HG03135 (cell line): Measurements from ENCODE around the gene FBH1.
"Not testable (repeated sequence)": the region's sequence is repeated elsewhere in the genome, so short reads cannot be mapped to it uniquely, and the experiment has no call there.

Source experiments
- ATAC-seq: cut with Tn5 transposase; IDR thresholded peaks from one replicate; pipeline ENCODE4 v1.9.1; 2021; ENCODE audit warnings: mild to moderate bottlenecking, moderate library complexity; ENCODE audit not compliant: unreplicated experiment

Gene FBH1

GRCh38 chr10:5889624-5890451 lies at the start of gene FBH1, which contains the start of gene ANKRD16:
TSS of gene FBH1 (plus strand) at chr10:5890243. CDS start at chr10:5890346, 103 bp downstream.
TSS of gene ANKRD16 (minus strand) at chr10:5889893. CDS start at chr10:5889354, 539 bp downstream.
- peak; percentile 79 for ATAC-seq

GRCh38 chr10:5840314-5841307 lies 49.4 kb upstream of the FBH1 start:
- ATAC-seq = peak; percentile 70

- ATAC-seq = no peak
Measured at GRCh38 chr10:5841965-5842364, 48.1 kb upstream of the FBH1 start.

- ATAC-seq = no peak
Measured at GRCh38 chr10:5843686-5844344, 46.2 kb upstream of the FBH1 start.

GRCh38 chr10:5844345-5845055 lies 45.5 kb upstream of the FBH1 start:
- no peak for ATAC-seq

GRCh38 chr10:5846667-5847066 lies 43.4 kb upstream of the FBH1 start:
- not testable (repeated sequence) for ATAC-seq

- ATAC-seq = no peak
Measured at GRCh38 chr10:5854131-5854475, 35.9 kb upstream of the FBH1 start.

GRCh38 chr10:5855979-5856700 lies 33.9 kb upstream of the FBH1 start:
- no peak for ATAC-seq

GRCh38 chr10:5856701-5857004 lies 33.4 kb upstream of the FBH1 start:
- ATAC-seq = no peak

- no peak for ATAC-seq
Measured at GRCh38 chr10:5858811-5859210, 31.2 kb upstream of the FBH1 start.

GRCh38 chr10:5860066-5860465 lies 30.0 kb upstream of the FBH1 start:
- ATAC-seq = no peak

GRCh38 chr10:5862360-5862961 lies 27.6 kb upstream of the FBH1 start:
- ATAC-seq = peak; percentile 95

- ATAC-seq = not testable (repeated sequence)
Measured at GRCh38 chr10:5862981-5863685, 26.9 kb upstream of the FBH1 start.

GRCh38 chr10:5866451-5867081 lies 23.5 kb upstream of the FBH1 start:
- ATAC-seq = not testable (repeated sequence)

GRCh38 chr10:5867091-5867615 lies 22.9 kb upstream of the FBH1 start:
- ATAC-seq = not testable (repeated sequence)

- not testable (repeated sequence) for ATAC-seq
Measured at GRCh38 chr10:5868383-5868782, 21.7 kb upstream of the FBH1 start.

- no peak for ATAC-seq
Measured at GRCh38 chr10:5869156-5869555, 20.9 kb upstream of the FBH1 start.

- ATAC-seq = no peak
Measured at GRCh38 chr10:5871596-5871995, 18.4 kb upstream of the FBH1 start.
